Measurements from ENCODE around the gene PTPN18.

- TF ChIP-seq POLR2A (IDR thresholded peaks at IDR 0.05), result no peak
- TF ChIP-seq CTCF (IDR thresholded peaks at IDR 0.05), result no peak
- TF ChIP-seq EP300 (IDR thresholded peaks at IDR 0.05), result no peak
- no peak for TF ChIP-seq POLR2AphosphoS5 (IDR thresholded peaks at IDR 0.05)
Measured at GRCh38 chr2:130366720-130367119, 10.9 kb downstream of the PTPN18 start.

All from stomach (tissue), 4 donors.